Right lobe of liver (tissue), 6 donors: Measurements from ENCODE around the gene HOXD10. TPM values are rescaled to one million over a fixed set of nuclear protein-coding genes. Genes with fewer than 3 reads are reported as not detected.

Experiments used
- ATAC-seq, 4 donors: fragments of 200-7000 bp; cut with Tn5 transposase; one replicate each; pipeline ENCODE4 v1.9.1; 2020; ENCODE audit warnings: mild to moderate bottlenecking in 4 of 4, moderate library complexity in 4 of 4
- DNase-seq, 3 donors: peaks; one replicate each; pipeline ENCODE4 v3.0.0-alpha.2; 2020
- H3K27ac ChIP-seq, 3 donors: fragments of 200-600 bp; one replicate each; pipeline ENCODE4 v1.8.0; 2022
- H3K27me3 ChIP-seq, 2 donors: fragments of 200-600 bp; one replicate each; pipeline ENCODE4 v1.8.0; 2022
- H3K36me3 ChIP-seq, 4 donors: fragments of 200-600 bp; sonication (generic) in 1 of 4; one replicate each; pipeline versions ENCODE4 v1.5.1 to v1.8.0; 2017 to 2022; ENCODE audit warnings: control low read depth in 1 of 4
- H3K4me1 ChIP-seq, 4 donors: fragments of 200-600 bp; sonication (generic) in 1 of 4; one replicate each; pipeline versions ENCODE4 v1.5.1 to v1.8.0; 2017 to 2022; ENCODE audit warnings: control low read depth in 1 of 4
- H3K4me3 ChIP-seq, 3 donors: fragments of 200-600 bp; one replicate each; pipeline ENCODE4 v1.8.0; 2022
- H3K9me3 ChIP-seq, 4 donors: fragments of 200-600 bp; sonication (generic) in 1 of 4; one replicate each; pipeline versions ENCODE4 v1.5.1 to v1.8.0; 2017 to 2022; ENCODE audit warnings: control low read depth in 1 of 4
- POLR2A ChIP-seq: fragments of 450-650 bp; IDR thresholded peaks from one replicate; pipeline ENCODE4 v1.6.1; 2017; ENCODE audit warnings: antibody characterized with exemption, mild to moderate bottlenecking
- WGBS: methylation state at CpG from one replicate; pipeline ENCODE4 v1.1.6; 2018; ENCODE audit warnings: low coverage, low lambda C conversion rate; ENCODE audit not compliant: insufficient coverage; ENCODE audit errors: missing lambda C conversion rate; 5-methylcytosine and 5-hydroxymethylcytosine counted together
- intact Hi-C, 2 donors: fragments of 100-400 bp; cut with DNase I; formaldehyde crosslinking; loops; one replicate each; pipeline versions ENCODE4 v1.11.2 to v1.14.1; 2022
- total RNA-seq, 6 experiments: library from RNA; depleted of rRNA in 2 of 6; stranded (reverse); fragments of >200 nt in 2 of 6; fragmentation: NEBNext Ultra II Directional in 3 of 6; extraction: Animal tissue kit (Norgen Biotek cat#: 25700) in 3 of 6; gene quantifications; one replicate each; pipeline versions ENCODE4 v1.1.0 to v1.2.4, GENCODE V29; 2016 to 2023
- TF ChIP-seq, protein P1 (sequence below), 4 donors: fragments of 200-600 bp in 3 of 4; fragments of 450-650 bp in 1 of 4; IDR thresholded peaks; one replicate each; pipeline versions ENCODE4 v1.5.1 to v1.8.0; 2016 to 2022; ENCODE audit warnings: antibody characterized with exemption in 4 of 4, mild to moderate bottlenecking in 2 of 4
- donor health status: DM: no; HTN: yes; CAD: no.
- donor health status: DM: no; HTN: no; CAD: no.
- donor health status: DM: no; HTN: no; CAD: no.
- donor health status: DM: no; HTN: yes; CAD: no.
- donor health status: DM: no; HTN: yes; CAD: no.

The HOXD10 gene
- total RNA-seq, 6 experiments from 2014 or later, result not detected

DNA sequence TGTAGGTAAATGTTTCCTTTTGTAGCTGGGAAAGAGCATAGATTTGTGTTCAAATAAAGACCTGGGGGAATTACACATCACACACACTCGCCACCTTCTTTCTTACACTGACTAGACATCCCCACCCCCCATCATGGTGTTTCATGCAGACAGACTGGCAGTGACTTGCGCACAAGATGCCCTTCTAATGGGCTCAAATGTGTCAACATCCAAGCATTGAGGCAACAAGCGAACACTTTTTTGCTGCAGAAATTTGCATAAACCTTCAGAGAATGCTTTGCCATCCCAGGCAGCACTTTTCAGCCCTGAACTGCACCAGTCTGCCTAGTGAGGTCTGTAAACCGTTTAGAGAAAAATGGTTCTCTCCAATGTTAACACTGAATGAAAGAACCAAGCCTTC, 17.5 kb downstream of the HOXD10 start:
- 17% methylated on average over 4 of the region's 4 CpGs for WGBS

DNA sequence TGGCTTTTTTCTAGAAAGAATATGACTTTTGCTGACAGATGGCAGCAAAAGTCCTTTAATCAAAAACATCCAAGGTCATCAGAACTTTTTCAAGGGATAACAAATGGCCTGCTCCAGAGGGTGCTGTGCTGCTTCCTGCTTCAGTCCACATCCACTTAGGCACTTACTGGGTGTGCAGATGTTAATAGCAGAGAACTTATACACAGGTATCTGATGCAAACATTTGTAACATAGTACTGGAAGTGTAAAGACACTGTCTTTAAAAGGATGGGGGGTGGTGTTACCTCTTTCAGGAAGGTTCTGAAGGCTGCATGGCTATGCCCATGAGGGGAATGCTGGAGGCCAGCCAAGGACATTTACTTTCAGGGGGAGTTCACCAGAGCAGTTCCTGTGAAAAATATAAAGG, 18.5 kb downstream of the HOXD10 start:
- TF ChIP-seq, protein P1, sequence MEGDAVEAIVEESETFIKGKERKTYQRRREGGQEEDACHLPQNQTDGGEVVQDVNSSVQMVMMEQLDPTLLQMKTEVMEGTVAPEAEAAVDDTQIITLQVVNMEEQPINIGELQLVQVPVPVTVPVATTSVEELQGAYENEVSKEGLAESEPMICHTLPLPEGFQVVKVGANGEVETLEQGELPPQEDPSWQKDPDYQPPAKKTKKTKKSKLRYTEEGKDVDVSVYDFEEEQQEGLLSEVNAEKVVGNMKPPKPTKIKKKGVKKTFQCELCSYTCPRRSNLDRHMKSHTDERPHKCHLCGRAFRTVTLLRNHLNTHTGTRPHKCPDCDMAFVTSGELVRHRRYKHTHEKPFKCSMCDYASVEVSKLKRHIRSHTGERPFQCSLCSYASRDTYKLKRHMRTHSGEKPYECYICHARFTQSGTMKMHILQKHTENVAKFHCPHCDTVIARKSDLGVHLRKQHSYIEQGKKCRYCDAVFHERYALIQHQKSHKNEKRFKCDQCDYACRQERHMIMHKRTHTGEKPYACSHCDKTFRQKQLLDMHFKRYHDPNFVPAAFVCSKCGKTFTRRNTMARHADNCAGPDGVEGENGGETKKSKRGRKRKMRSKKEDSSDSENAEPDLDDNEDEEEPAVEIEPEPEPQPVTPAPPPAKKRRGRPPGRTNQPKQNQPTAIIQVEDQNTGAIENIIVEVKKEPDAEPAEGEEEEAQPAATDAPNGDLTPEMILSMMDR (IDR thresholded peaks at IDR 0.05), result peak in 1 of 4 donors; percentile 4
- TF ChIP-seq POLR2A, result no peak
- ATAC-seq (no peak), DNase-seq (no peak)
- Histone ChIP-seq H3K36me3 (no peaks in the 10 kb centered on the region), H3K27me3 (peaks cover 42 to 79% of the 10 kb centered on the region in 2 donors), H3K4me1 (peaks cover 0 to 13% (median 0%) of the 10 kb centered on the region in 4 donors), H3K27ac (no peak overlapping the region), H3K9me3 (no peaks in the 10 kb centered on the region), H3K4me3 (no peak overlapping the region)
- intact Hi-C loops, result no loop called here

More for the DNA sequence above, 17.5 kb downstream of the HOXD10 start:
- intact Hi-C loops, result no loop called here
- TF ChIP-seq, protein P1 (IDR thresholded peaks at IDR 0.05), result no peak
- no peaks in the 10 kb centered on the region for H3K36me3 ChIP-seq
- H3K27ac ChIP-seq, result no peak overlapping the region
- ATAC-seq (no peak), DNase-seq (no peak)
- peaks cover 0 to 12% (median 0%) of the 10 kb centered on the region in 4 donors for H3K4me1 ChIP-seq
- no peaks in the 10 kb centered on the region for H3K9me3 ChIP-seq
- peaks cover 38 to 79% of the 10 kb centered on the region in 2 donors for H3K27me3 ChIP-seq
- H3K4me3 ChIP-seq, result no peak overlapping the region

DNA sequence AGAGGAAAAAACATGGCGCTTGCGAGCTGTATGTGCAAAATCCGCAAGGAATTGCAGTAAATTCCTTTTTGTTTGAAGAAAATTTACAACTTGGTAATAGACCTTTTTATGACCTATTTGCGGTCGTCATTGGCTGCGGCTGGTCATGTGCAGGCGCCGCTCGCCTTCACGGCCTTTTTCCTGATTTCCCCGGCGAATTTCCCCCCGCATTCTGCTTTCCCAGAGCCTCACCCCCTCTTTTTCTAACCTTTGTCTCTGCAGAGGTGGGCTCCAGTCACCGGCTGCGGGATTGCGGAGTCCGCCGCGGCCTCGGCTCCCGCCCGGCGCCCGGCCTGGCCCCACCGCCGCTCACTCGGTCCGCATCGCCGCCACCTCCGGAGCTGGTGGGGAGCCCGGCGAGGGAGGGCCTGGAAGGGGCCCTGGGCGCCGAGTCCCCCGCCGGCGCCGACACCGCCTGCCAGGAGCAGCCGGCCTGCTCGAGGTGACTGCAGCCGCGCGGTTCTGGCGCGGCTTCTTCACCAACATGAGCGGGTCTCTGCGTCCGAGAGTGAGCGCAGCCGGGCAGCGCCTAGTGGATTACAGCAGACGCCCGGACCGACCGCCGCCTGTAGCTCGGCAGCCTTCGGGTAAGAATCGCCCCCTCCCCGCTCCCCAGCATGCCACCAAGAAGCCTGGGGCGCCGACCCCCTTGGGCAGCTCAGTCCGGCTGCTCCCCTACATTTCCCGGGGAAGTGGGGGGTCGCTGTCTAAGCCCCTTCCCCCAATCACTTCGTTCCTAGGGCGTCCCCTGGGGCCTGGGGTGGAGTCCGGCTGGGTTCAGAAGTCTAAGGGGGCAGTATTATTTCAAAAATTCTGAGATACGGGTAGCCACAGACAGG, 20.0 kb downstream of the HOXD10 start:
- Histone ChIP-seq H3K36me3 (no peaks in the 10 kb centered on the region), H3K9me3 (no peaks in the 10 kb centered on the region), H3K4me1 (peaks cover 0 to 19% (median 2%) of the 10 kb centered on the region in 4 donors), H3K27ac (no peak overlapping the region), H3K4me3 (no peak overlapping the region), H3K27me3 (peaks cover 36 to 68% of the 10 kb centered on the region in 2 donors)
- no peak for DNase-seq
- ATAC-seq, result no peak
- intact Hi-C loops, result no loop called here
- TF ChIP-seq, protein P1 (IDR thresholded peaks at IDR 0.05), result no peak
- no peak for TF ChIP-seq POLR2A
- 7% methylated on average over 26 of the region's 71 CpGs for WGBS

DNA sequence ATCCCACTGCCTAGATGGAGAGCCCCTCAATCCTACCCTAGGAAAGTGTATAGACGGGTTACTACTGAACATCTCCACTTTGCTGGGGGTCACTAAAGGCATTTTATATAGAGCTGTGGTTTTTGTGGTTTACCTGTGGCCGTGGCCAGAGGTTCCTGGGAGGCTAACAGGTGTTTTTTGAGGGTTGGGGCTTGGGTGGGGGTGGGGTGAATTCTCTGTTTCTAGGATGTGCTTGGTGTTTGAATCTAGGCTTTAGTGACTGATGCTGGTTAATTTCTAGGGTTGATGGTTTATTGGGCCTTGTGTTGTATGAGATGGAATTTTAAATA, 20.6 kb downstream of the HOXD10 start:
- no peak overlapping the region for H3K27ac ChIP-seq
- 0% methylated on average over 1 of the region's 2 CpGs for WGBS
- intact Hi-C loops, result no loop called here
- DNase-seq (no peak), ATAC-seq (no peak)
- no peak for TF ChIP-seq POLR2A
- TF ChIP-seq, protein P1 (IDR thresholded peaks at IDR 0.05), result no peak
- no peak overlapping the region for H3K4me3 ChIP-seq
- peaks cover 0 to 14% (median 2%) of the 10 kb centered on the region in 4 donors for H3K4me1 ChIP-seq
- H3K36me3 ChIP-seq, result no peaks in the 10 kb centered on the region
- H3K9me3 ChIP-seq, result no peaks in the 10 kb centered on the region
- peaks cover 35 to 62% of the 10 kb centered on the region in 2 donors for H3K27me3 ChIP-seq
